ENCODE results near the gene DNAJB11.

- no peak for TF ChIP-seq CTCF (IDR thresholded peaks at IDR 0.05)
- no peak for TF ChIP-seq POLR2A (IDR thresholded peaks at IDR 0.05)
Observed at GRCh38 chr3:186525369-186526255, 44.9 kb upstream of the DNAJB11 start.

Data from lower leg skin (tissue), 3 donors.